Hematopoietic multipotent progenitor cell (in vitro differentiated cells): ENCODE measurements around the gene IL15. TPM values are rescaled to one million over a fixed set of nuclear protein-coding genes. Genes with fewer than 3 reads are reported as not detected.
A peak's percentile ranks its signal among the peaks of the same experiment; 100 is the strongest.
"Not testable (repeated sequence)": the region's sequence is repeated elsewhere in the genome, so short reads cannot be mapped to it uniquely, and the experiment has no call there.

Source experiments
- DNase-seq, 3 donors: peaks; one replicate each; pipeline ENCODE4 v3.0.0-alpha.2; 2011 to 2015; ENCODE audit warnings: low read depth in 2 of 3, low spot score in 2 of 3
- total RNA-seq: library from RNA; depleted of rRNA; stranded (reverse); fragments of >200 nt; gene quantifications from one replicate; pipeline ENCODE4 v1.2.3, GENCODE V29; 2012

The IL15 gene
- total RNA-seq, 1 donor = 4.0 TPM

DNA sequence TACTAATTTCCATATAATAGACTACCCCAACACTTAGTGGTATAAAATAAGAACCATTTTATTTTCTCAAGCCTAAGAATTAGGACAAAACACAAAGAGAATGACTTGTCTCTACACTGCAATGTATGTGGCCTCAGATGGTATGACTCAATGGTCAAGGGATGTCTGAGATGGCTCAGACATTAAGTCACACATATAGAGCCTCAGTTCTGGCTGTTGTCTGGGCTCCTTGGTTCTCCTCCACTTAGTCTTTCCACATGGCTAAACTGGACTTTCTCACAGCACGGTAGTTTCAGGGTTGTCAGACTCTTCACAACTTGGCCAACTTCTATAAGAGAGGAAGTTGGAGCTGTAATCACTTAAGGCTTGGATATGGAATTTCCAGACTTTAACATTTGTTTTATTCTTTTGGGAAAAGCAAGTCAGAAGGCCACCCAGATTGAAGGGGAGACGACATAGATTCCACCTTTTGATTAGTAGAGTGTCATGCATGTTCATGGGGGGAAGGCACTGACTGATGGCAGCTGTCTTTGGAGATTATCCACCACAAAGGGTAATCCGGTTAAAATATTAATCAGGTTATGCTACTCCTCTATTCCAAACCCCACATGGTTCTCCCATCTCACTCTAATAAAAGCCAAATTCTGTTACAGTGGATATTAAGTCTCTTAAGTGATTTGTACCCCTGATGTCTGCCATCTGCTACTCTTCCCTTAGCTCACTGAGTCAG, 9.4 kb downstream of the IL15 start:
- DNase-seq = no peak

DNA sequence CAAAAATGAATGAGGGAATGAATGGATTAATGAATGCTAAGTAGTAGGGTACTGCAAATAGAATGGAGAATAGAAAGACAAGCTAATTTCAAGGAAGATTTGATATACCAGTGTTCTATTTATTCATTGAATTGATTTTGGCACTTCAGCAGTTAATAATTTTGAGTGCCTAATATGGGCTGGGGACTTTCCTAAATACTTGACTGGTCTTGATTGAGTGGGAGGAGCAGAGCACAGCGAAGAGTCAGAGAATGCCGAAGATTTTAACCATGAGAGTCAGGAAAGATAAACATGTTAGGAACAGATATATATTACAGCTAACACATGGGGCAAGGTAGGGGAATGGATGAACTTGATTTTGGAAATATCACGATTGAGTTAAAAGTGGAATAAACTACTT, 10.6 kb downstream of the IL15 start:
- no peak for DNase-seq

DNA sequence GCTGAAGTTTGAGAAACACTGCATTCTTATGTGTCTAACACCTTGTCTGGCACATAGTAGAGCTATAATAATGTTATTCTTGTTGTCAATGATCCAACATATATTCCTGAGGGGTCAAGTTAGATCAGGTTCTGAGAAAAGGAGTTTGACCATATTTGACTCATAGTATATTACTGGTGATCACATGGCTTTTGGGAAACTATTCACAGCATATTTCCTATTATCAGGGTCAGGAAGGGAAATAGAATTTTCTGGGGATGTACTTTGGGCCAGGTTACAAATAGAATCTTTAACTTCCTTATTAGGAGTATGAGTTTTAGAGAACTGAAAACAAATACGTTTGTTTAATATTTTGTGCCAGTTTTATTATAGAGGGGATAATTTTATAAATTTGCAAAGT, 11.6 kb downstream of the IL15 start:
- DNase-seq = no peak

DNA sequence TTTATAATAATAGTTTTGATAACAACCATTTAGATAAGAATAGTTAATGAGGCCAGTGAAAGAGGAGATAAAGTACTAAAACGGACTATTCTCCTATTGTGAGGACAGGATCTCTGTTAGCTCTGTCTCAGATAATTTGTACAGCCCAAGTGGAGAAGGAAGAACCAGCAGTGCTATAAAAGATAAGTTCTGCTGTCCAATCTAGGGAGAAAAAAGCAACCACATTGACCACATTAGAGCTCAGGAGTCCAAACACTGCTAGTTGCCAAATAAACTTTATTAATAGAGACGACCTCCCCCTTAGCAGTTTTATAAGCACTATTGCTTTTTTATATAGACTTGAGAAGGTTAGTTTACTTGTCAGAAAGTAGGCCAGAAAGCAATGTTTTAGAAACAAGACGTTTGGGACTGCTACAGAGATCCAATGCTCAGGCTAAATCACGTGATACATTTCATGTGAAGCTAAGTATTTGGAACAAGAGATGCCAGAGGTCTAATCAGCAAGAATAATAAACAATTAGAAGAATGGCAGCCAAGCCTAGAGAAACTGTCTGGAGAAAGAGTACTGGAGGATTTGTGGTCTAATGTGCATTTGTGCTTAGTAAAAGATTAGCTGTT, 15.9 kb downstream of the IL15 start:
- DNase-seq = peak in 1 of 3 donors; percentile 51

DNA sequence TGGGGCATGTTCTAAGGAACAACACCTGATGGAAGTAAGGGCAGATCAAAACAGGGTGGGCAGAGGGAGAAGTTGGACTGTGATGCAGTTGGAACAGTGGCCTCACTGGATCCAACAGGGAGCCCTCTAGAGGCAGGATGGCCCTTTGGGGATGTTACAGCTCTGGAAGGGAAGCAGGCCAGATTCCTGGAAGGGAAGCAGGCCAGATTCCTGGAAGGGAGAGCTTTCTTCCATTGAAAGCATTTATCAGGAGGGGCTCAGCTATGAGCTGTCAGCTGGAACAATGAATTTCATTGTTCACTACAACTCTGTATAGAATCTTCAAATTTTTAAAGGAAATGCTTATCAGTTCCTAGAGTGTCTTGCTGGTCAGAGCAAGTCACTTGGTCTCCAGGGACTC, 17.7 kb downstream of the IL15 start:
- no peak for DNase-seq

DNA sequence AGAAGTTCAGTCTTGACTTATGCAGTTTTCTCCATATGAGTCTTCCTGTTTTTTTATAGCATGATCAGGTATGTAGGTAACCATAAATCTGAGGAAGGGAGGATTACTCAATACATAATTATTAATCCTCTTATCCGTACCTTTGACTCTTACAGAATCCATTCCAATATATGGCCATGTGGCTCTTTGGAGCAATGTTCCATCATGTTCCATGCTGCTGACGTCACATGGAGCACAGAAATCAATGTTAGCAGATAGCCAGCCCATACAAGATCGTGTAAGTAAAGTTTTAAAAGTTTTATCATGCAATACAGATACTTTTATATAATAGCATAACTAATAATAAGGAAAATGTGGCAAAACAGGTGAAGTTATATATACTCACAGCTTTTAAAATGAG, 19.6 kb downstream of the IL15 start:
- DNase-seq = no peak

DNA sequence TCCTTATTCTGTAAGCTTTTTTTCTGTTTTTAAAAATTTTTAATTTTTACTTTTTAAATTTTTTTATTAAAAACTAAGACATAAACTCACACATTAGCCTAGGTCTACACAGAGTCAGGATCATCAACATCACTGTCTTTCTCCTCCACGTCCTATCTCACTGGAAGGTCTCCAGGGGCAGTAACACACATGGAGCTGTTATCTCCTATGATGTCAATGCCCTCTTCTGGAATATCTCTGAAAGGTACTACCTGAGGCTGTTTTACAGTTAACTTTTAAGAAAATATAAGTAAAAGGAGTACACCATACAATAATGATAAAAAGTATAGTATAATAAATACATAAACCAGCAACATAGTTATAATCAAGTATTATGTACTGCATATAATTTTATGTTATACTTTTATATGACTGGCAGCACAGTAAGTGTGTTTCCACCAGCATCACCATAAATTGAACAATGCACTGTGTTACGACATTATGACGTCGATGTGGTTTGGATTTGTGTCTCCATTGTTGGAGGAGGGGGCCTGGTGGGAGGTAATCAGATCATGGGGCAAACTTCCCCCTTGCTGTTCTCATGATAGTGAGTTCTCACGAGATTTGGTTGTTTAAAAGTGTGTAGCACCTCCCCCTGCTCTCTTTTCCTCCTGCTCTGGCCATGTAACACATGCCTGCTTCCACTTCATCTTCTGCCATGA, 21.3 kb downstream of the IL15 start:
- no peak for DNase-seq

DNA sequence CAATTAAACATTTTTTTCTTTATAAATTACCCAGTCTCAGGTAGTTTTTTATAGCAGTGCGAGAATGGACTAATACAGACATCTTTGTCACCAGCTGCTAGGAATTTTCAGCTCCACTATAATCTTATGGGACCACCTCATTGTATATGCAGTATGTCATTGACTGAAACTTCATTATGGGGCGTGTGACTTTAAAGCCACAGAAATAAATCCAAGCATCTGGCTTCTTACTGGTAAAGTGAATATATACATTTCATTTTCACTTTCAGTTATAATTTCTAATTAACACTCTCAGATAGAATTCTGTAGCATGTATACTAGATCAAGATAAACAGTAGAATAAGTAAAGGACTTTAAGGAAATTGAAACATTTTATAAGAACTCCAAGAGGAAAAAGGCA, 21.9 kb downstream of the IL15 start:
- no peak for DNase-seq

DNA sequence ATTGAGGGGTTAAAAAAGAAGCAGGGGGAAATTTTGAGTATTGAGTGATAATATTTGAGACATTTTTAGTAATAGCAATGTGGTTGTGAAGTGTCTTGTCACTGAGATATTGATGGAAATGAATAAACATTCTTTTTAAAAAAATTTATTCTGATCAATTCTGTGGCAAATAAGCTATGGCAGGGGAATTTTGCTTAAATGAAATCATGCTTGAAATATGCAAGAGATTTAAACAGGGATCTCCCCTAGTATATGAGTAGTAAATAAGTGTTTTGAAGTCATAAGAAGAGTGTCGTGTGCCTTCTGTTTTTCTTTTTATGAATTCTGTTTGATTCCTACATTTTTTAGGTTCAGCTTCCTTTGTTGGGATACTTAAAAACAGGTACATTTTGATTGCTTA, 23.2 kb downstream of the IL15 start:
- no peak for DNase-seq

DNA sequence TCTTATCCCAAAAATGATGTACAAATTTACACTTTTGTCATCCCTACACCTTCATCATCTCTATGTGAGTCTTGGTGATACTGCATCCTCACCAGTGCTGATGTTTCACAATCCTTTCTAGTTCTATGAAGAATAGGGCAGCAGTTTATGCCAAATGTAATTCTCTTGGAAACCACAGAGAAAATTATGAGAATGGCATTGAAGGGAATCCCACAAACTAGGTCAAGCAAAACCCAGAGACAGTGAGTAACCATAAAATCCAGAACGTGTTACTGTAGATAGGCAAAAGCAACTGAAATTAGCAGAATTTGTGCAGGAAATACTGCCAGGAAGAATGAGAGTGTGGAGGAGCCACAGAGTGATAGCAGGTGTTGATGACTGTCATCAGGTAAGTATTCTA, 24.5 kb downstream of the IL15 start:
- no peak for DNase-seq

DNA sequence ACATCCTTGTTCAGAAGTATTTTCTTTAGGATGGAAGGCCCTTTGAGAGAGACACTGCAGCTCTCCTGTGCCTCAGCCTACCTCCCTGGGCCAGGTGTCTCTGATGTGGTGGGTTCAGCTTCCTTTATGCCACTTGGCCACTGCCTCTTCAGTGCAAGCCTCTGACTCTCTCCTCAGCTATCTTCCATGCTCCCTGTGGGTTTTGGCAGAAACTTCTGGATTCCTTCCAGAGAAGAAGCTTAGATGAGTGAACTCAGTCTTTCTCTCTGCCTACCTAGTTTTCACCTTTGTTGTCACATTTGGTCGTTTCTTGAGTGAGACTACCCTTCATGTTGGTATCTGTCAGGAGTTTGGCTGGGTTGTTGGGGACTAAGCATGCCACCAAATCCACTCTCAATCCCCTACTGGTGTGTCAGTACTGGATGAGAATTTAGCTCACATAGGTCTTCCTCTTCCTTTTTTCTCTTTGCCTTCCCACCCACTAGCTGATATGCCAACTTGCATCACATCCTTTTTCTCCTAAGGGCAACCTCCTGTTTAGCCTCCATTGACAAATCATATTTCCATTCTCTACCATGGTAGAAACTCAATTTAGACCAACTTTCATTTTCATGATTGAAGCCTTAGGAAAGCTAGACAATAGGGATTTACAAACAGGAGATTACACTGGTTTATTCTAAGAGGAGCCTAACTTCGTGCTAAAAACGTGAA, 32.0 kb downstream of the IL15 start:
- no peak for DNase-seq

DNA sequence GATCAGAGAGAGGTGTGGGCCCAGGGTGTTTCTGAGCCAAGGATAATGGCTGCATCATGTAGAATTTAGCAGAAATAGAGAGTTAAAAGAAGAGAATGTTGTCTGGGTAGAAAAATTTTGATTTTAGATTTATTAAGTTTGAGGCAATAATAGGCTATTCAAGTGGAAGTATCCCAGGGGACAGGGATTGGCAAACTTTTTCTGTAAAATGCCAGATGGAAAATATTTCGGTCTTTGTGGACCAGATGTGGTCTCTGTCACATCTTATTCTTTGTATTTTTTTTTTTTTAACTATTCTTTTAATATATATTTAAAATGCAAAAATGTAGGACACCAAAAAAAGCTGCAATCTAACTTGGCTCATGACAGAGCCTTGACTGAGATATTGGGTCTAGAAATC, 33.1 kb downstream of the IL15 start:
- no peak for DNase-seq

DNA sequence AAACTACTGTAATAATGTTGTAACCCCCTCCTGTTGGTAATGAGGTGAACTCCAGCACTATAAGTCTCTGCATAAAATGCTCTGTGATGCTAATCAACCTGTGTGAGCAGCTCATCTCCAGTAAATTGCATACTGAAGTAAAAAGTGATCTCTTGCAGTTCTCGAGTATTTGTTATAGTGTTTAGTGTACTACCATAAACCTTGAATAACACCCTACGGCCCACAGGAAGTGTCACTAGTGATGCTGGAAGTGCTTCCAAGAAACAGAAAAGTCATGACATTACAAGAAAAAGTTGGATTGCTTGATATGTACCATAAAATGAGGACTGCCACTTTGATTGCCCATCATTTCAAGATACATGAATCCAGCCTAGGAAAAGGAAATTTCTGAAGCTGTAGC, 39.0 kb downstream of the IL15 start:
- DNase-seq = no peak

DNA sequence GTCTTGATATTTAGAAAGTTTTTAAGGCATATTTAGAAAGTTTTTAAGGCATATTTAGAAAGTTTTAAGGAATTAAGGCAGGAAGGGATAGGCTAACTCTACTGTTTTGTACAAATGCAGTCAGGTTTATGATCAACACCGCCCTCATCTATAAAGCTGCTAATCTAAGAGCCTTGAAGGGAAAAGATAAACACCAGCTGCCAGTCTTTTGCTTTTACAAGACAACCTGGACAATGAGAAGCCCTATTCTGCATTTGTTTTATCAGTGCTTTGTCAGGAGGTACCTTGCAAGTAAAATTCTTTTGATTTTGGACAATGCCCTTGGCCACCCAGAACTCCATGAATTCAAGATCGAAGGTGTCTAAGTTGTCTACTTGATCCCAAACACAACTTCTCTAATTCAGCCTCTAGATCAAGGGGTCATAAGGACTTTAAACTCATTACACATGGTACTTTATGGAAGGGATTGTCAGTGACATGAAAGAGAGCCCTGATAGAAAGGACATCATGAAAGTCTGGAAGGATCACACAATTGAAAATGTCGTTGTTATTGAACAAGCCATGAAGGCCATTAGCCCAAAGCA, 39.8 kb downstream of the IL15 start:
- DNase-seq = no peak

DNA sequence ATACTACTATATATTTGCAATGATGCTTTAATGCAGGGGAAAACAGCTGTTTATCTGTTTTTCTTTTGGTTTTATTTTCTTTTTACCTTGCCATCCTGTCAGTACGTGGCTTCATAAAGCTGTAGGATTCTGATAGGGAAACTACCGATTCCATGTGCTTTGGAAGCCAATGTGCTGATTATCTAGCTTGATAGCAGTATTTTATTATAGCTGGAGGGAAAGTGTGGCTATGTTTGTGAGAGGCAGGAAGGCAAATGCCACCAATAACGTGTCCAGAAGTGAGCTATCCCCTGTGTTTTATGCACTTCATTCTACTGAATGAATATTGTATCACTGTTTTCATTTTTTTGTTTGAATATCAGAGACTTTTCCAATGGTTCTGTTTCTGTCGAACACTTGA, 43.7 kb downstream of the IL15 start:
- peak in 1 of 3 donors; percentile 10 for DNase-seq

DNA sequence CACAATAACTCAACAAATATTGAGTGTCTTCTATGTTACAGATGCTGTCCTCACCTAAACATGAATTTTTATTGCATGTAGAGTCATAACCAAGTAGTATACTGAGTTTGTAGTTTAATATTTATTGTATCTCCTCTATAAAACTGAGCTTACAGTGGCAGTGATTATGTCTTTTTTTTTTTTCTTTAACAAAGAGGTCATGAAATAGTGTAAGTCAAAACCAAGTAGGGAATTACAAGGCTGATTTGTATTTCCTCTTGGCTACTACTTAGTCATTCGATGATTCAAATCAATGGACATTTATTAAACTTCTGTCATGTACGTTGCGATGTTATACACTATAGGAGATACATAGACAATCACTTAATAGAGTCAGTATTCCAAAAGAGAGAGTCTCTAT, 48.4 kb downstream of the IL15 start:
- no peak for DNase-seq

DNA sequence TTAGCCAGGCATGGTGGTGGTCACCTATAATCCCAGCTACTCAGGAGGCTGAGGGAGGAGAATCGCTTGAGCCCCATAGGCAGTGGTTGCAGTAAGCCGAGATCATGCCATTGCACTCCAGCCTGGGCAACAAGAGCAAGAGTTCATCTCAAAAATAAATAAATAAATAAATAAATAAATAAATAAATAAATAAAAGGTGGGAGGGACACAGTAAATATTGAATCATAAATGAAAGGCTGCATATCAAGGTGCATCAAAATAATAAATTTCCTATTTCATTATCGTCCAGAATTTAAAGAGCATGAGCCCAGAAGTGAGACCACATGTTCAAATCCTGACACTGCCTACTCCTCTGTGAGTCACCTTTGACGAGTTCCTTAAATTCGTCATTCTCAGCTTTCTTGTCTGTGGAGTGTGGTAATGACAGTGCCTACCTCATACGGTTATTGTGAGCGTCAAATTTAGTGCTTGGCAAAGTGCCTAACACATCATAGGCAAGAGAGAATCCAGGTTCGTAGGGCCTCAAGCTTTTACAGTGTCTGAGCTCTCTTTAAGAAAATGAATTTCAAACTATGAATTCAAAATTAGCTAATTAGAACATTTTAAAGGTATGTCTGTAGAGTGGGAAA, 49.9 kb downstream of the IL15 start:
- peak in 2 of 3 donors; percentile 4 to 8 for DNase-seq

DNA sequence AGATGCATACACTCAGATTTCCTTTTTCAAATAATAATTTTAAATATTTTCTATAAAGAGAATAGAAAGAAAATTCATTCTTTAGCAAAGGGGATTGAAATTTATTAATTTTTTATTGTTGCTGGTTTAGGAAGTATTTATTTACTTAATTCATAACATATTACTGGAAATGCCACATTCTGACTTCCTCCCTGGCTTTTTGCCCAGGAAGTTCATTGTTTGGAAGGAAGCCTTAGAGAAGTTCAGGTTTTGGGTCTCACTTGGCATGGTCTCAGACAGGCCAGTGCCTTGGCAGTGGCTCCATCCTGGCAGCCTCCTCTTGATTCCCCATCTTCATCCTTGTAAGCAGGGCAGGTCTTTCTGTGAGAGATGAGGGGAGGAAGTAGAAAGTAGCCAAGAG, 50.5 kb downstream of the IL15 start:
- no peak for DNase-seq

DNA sequence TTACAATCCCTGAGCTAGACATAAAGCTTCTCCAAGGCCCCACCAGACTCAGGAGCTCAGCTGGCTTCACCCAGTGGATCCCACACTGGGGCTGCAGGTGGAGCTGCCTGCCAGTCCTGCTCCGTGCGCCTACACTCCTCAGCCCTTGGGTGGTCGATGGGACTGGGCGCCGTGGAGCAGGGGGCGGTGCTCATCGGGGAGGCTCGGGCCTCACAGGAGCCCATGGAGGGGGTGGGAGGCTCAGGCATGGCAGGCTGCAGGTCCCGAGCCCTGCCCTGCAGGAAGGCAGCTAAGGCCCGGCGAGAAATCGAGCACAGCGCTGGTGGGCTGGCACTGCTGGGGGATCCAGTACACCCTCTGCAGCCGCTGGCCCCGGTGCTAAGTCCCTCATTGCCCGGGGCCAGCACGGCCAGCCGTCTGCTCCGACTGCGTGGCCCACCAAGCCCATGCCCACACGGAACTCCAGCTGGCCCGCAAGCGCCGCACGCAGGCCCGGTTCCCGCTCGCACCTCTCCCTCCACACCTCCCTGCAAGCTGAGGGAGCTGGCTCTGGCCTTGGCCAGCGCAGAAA, 53.4 kb downstream of the IL15 start:
- not testable (repeated sequence) for DNase-seq

DNA sequence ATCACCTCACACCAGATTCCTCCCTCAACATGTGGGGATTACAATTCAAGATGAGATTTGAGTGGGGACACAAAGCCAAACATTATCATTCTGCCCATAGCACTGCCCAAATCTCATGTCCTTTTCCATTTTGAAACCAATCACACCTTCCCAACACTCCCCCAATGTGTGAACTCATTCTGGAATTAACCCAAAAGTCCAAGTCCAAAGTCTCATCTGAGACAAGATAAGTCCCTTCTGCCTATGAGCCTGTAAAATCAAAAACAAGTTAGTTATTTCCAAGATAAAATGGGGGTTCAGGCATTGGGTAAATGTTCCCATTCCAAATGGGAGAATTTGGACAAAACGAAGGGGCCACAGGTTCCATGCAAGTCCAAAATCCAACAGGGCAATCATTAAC, 54.9 kb downstream of the IL15 start:
- not testable (repeated sequence) for DNase-seq
